GM18907 (cell line): Measurements from ENCODE around the gene DPCD.
A peak's percentile ranks its signal among the peaks of the same experiment; 100 is the strongest.

ENCODE experiments used
- ATAC-seq: cut with Tn5 transposase; IDR thresholded peaks from one replicate; pipeline ENCODE4 v1.9.1; 2021; ENCODE audit warnings: mild to moderate bottlenecking, moderate library complexity; ENCODE audit not compliant: unreplicated experiment

Gene DPCD

DNA sequence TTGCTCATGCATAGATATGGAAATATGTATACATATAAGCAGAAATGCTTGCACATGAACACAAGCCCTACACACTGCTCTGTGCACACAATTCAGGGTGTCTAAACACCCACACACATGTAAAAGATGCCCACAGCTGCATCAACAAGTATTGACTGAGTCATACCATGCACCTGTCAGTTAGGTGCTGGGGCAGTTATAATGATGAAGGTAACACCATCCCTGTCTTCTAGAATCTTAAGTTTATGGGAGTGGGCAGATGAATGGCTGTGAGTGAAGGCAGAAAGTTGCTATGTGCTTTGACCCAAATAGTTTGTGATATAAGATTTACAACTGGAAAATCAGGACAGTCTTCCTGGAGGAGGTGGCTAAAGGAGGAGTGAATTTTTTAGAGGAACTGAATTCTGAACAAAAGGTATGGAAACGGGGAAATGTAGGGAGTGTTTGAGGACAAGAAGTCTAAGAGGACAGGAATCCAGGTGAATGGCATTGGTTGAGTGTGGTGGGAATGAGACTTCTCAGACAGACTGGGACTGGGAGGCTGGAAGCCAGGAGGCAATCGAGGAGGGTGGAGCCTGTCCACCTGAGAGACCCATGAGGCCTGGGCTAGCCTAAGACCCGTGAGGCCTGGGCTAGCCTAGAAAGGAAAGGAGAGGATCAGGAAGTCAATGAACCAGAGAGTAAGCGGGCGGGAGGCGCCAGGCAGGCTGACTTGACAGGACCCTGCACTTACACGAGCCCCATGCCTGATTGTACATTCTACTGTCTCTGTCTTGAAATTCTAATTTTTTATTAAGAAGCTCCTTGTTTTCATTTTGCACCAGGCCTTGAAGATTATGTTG lies 20.7 kb upstream of the DPCD start:
- ATAC-seq, result no peak

DNA sequence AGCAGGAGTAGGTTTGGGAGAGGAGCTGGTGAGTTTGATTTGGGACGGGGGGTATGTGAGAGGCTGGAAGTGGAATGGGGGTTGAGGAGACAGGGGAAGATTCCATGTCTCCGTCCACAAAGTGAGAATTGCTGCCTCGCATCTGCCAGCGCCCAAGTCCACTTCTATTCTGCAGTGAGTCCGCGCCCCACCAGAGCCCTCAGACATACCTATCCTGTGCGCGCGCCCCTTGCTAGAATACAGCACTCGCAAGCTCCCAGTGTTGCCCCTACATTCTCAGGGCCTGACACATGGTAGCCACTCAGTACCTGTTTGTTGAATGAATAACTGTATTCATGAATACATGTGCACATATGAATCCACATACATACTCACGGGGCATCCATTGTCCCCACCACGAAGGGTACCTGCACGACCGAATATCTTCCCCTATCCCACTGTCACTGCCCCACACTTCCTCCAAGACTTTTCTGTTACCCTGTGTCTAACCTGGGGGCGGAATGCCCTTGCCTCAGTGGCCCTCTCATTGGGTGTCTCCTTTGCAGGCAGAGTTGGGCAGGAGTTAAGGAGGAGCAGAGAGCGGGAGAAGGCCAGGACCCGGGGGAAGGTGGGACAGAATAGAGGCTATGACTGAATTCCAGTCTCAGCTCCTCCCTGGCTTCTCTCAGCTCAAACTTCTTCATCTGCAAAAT lies 19.9 kb upstream of the DPCD start:
- ATAC-seq, result no peak

DNA sequence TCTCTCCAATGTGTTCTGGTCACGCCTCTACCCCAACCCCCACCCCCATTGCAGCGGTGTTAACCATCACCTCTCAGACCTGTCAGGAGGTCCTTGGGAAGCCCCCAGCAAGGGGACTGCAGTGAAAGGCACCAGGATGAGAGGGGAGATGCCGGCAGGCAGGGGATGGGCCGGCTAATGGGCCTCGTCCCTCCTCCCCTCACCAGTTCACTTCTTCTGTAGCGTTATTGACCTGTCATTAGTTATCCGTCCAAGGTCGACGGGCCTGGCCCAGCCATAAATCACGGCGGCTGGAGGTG lies 18.8 kb upstream of the DPCD start:
- ATAC-seq, result no peak

DNA sequence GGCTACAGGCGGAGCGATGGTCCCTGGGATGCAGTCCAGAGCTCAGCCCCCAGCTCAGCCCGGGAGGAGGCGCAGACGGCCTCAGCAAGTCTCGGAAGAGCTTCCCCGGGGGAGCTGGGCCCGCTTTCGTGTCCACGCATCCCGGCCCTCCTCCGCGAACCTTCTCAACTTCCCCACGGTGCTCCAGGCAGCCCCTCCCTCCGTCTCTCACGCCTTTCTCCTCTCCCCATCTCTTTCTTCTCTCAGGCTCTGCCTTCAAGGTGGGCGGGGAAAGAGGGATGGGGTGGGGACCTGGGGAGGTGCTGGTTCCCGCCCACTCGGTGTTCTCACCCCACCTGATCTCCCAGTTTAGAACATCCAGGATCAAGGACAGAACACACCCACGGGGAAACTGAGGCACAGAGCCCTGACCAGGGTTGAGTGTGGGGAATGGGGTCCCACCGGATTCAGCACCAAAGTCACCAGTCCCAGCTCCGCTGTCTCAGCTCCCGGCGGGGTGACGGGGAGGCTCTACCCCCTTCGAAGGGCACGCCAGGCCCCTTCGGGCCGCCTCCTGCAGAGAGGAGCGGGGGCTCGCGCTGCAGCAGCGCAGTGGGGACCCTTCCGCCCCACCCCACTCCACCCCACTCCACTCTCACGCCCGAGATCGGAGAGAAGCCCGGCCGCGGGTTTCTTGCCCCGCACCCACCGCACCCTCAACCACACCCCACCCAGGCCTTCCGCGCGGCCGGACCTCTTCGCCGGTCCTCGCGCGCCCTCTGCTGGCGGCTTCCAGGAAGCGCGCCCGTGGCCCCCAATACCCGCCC lies 18.3 kb upstream of the DPCD start:
- ATAC-seq, result peak; percentile 64

DNA sequence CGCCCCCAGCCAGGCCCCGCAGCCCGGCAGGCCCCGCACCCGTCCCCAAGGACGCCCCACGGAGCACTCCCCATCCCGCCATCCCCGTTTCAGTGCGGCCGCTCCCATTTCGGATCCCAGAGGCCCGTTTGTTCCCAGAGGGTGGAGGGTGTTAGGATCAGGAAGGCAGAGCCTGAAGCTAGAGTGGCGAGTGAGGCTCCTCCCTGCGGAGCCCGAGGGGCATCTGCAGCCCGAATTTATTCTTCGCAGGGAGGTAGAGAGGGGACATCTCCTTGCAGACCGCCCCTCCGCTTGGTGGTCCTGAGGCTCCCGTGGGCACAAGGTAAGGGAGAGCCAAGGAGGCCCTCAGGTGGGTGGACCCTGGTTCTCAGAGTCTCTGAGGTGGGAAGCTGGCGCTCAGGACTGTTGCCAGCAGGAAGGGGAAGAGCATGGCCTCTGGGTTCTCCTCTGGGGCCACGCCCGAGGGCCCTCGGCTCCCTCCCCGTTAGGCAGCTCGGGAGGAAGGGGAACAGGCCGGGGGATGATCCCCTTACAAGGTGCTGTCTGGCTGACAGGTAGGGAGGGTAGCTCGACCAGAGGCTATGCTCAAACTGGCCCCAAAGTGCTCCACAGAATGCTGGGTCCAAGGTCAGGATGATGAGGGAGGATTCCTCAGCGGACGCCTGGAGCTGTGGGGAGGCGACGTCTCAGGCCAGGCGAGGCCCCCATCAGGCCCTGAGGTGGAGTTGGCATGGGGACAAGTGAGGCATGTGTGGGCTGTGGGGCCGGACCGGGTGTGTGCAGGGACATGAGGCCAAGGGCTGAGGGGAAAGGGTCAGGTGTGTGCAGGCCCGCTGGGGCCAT lies 17.5 kb upstream of the DPCD start:
- peak; percentile 23 for ATAC-seq

DNA sequence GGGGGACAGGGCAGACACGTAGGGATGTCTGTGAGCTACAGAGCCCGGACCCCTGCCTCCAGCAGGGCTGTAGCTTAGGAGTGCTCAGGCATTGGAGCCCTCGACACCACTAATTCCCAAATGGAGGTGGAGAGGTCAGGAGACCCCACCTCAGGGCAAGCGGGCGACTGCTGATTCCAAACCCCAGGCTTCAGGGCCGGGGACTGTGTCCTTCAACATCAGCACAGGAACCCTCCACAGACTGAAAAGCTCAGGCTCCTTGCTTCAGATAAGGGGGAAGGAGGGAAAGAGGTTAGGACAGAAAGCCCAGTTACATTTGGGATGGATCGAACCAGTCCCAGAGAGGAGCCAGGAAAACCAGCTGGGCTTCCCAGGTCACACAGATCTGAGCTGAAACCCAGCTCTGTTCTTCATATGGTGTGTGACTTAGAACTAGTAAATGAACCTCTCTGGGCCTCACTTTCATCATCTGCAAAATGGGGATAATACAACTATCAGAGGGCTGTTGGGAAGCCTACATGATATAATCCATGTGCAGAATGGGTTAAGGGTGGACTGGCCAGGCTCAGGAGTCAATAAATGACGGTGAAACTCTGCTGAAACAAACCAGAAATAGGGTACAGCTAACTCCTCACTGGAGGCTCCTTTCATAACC lies 16.7 kb upstream of the DPCD start:
- ATAC-seq, result no peak

DNA sequence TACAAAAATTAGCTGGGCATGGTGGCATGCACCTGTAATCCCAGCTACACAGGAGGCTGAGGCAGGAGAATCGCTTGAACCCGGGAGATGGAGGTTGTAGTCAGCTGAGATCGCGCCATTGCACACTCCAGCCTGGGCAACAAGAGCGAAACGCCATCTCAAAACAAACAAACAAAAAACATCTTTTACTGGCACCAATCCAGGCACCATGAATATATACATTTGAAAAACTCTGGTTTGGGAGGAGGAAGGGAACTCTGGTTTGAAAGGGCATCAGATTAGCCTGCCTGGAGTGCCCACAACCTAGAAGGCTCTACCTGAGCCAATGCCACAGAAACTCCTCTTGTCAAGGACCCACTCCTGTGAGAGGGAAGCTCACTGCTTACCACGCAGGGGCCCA lies 16.0 kb upstream of the DPCD start:
- no peak for ATAC-seq

DNA sequence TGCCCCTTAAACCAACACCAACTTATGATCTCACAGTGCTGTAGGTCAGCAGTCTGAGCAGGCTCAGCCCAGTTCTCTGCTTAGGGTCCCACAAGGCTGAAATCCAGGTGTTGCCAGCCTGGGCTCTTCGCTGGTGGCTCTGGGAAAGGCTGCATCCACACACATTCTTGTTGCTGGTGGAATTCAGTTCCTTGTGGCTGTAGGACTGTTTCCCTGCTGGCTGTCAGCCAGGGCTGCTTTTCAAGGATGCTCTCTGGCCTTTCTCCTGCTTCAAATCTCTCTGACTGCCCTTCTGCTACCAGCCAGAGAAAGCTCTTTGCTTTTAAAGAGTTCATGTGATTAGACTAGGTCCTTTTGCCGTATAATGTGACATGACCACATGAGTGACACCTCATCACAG lies 15.3 kb upstream of the DPCD start:
- no peak for ATAC-seq

DNA sequence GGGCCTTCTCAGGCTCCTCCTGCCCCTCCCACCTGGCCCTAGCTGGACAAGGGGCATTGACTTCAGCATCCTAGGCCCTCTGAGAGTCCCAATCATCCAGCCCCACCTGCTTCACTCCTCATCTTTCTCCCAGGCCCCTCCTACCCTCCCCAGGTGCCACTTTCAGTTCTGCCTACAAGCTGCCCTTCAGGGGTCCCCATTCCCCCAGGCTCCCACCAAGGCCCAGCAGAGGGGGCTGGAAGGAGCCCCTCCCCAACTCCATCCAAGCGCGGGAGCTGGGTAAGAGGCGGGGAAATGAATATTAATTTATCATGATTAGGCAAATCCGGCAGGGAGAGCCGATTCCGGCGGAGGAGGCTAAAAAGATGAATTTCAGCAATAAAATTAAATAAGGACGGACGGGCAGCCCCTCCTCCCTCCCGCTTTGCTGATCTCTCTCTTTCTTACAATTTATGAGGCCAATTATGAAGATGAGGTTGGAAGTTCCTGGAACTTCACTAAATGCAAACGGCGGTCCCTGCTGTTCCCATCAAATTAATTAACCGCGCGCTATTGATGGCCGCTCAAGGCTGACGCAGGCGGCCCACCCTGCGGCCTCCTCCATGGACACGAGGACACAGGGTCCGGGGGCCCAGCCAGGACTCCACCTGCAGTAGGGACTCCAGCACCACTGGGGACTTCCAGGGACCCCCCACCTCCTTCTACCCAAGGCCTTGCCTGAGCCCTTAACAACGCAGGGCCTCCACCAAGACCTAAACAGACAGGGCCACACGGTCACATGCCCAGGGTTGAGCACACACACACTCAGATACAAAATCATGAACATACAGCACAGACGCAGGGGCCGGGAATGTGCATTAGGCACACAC lies 14.0 kb upstream of the DPCD start:
- ATAC-seq, result no peak

DNA sequence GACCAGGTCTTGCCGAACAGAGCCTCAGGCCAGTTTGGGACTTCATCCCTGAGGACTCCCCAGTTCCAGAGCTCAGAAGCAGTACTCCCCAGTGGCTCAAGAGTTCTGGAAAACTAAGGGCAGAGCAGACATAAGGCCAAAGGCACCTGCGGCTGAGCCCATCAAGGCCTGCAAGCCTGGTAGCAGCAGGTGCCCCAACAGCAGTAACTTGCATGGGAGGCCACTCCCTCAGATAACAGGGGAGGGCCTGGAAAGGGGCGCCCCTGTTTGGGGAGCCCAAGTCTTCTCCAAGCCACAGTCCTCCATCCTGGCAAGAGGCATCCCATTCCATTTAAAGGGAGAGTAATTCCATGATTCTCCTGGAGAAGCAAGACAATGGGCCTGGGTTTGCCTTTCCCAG lies 13.0 kb upstream of the DPCD start:
- ATAC-seq, result no peak

DNA sequence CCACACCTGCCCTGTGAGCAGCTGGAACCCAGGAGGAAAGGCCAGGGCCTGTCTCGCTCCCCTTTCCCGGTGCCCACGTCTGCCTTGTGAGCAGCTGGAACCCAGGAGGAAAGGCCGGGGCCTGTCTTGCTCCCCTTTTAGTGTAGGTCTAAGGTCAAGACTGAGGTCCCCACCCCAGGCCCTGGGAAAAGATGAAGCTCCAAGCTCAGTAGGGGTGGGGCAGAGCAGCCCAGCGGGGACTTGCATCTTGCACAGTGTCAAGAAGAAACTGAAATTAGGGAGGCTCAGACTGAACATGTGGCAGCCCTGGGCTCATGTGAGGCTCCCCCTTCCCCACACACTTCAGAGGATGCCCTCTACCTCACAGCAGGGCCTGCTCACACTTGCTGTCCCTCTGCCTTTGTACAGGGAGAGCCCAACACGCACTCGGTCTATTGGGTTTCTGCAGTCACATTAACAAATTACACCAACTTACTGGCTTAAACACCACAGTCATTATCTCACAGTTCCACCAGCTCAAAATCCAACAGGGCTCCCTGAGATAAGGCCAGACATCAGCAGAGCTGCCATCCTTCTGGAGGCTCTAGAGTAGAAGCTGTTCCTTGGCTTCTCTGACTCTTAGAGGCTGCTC lies 12.4 kb upstream of the DPCD start:
- no peak for ATAC-seq

DNA sequence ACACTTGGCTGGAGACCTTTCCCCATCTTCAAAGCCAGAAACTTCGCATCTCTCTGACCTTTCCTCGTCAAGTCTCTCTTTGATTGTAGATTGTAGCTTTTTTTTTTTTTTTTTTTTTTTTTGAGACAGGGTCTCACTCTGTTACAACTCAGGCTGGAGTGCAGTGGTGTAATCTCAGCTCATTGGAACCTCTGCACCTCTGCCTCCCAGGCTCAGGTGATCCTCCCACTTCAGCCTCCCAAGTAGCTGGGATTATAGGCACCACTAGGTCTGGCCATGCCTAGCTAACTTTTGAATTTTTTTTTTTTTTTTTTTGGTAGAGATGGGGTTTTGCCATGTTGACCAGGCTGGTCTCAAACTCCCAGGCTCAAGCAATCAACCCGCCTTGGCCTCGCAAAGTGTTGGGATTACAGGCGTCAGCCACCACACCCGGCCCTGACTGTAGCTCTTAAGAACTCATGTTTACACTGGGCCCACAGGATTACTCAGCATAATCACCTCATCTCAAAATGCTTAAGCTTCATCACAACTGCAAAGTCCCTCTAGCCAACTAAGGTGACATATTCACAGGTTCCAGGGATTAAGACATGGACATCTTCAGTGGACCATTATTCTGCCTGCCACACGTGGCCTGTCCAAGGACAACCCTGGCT lies 11.8 kb upstream of the DPCD start:
- ATAC-seq, result no peak

DNA sequence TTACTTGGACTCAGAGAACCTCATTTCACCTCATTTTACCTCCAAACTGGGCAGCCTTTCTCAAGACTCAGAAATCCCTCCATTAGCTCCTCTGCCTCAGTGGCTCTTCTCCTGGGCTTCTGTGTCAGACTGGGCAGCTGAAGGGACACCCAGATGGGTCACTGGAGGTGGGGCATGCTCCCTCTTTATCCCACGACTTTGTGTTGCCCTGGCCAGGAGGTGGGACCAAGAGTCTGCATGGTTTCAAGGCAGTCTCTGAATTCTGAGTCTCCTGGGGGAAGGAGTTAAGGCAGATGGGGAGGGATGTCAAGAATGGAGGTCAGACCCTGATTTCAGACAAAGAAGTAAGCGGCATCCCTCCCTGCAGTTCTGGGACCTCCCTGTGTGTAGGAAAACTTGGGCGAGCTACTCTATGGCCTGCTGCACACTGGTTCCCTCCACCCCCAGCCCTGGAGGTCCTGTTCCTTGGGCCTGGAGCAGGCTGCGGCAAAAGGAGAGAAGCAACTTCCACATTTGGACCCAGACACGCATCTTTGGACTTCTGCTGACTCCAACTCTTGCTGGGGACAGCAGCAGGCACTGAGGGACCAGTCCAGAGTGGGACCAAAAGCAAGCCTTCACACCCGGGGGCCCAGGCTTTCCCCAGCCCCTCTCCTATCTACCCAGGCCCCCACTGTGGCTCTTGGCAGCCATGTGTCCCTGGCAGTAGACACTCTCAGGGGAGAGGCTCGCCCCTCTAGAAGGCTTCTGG lies 10.8 kb upstream of the DPCD start:
- ATAC-seq, result no peak

DNA sequence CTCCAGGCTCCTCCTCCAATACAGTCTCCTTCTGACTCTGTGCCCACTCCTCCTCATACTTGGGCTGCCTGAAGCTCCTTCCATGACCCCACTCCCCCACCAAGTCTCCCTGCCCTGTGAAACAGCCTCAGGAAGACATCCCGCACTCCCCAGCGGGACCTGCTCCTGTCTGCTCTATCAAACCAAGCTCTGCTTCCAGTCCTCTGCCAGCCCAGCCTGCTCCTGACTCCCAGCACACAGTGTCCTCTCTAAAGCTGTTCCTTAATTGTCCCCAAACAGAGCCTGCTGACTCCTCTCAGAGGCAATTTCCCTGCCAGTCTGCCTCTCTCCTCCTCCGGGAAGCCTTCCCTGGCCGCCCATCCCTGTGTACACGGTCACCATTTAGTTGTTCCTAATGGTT lies 9.9 kb upstream of the DPCD start:
- ATAC-seq, result no peak

DNA sequence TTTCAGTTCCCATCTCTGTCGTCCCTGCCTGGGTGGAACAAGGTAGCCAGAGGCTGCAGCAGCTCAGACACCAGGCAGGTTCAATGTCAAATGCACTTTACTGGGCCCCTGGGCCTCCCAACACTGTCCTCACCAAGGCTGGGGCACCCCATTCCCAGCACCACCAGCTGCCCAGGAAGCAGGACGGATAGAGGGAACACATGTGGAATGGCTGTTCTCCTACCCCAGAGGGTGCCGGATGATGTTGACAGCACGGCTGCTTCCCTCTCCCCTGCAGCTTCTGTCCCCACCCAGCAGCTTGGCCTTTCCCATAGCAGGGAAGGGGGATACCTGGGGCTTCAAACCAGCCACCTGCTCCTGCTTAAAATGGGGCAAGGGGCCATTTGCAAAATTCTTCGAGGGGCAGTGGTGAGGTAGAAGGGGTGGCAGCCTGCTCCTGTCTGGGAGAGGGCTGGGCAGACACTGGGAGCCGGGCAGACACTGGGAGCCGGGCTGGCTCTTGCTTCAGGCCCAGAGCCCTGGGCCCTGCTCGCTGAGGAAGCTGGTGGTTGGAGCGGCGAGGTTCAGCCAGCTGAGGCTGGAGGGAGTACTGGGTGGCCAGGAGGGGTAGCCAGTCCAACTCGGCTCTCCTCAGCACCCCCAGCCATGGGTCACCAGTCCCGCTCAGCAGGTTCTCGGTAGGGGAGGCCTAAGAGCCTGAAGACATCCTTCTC lies 9.2 kb upstream of the DPCD start:
- no peak for ATAC-seq

DNA sequence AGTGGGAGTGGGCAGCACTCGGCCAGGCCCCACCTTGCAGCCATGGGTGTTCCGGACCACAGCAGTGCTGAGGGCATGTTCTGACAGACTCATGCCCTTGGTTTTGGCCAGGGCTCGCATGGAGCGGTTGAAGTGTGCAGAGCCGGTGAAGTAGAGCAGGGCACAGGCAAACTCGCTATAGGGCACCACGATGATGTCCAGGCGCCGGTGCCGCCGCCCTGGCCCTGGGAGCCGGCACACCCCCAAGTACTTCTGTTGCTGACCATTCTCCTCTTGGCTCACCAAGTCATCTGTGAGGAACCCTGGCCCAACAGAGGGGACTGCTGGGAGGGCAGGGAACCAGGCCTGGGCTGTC lies 8.6 kb upstream of the DPCD start:
- ATAC-seq, result no peak
